HL-60 (cell line): ENCODE results near the gene RSPH9.
"Not testable (repeated sequence)": the region's sequence is repeated elsewhere in the genome, so short reads cannot be mapped to it uniquely, and the experiment has no call there.

Source experiments
- DNase-seq, 2 experiments: peaks; one replicate each; pipeline ENCODE4 v3.0.0-alpha.2; 2010 to 2020; ENCODE audit warnings: low read depth in 1 of 2, low spot score in 1 of 2
- H3K27ac ChIP-seq: fragments of 250-450 bp; sonication (Bioruptor Pico); replicated peaks from 2 replicates; pipeline ENCODE4 v1.5.1; 2020; ENCODE audit warnings: mild to moderate bottlenecking, moderate library complexity
- H3K27me3 ChIP-seq: fragments of 250-450 bp; sonication (Bioruptor Pico); 2 replicates; pipeline ENCODE4 v1.5.1; 2021; ENCODE audit warnings: mild to moderate bottlenecking, moderate library complexity; ENCODE audit not compliant: insufficient read depth, poor library complexity, severe bottlenecking
- H3K4me3 ChIP-seq: replicated peaks from 2 replicates; pipeline ENCODE4 v1.5.1; 2011; ENCODE audit warnings: mild to moderate bottlenecking, control low read depth, low read length; ENCODE audit not compliant: insufficient read depth
- CTCF ChIP-seq: IDR thresholded peaks from one replicate; pipeline ENCODE4 v1.5.1; 2011; ENCODE audit warnings: low read length, control low read depth, inconsistent platforms; ENCODE audit not compliant: insufficient read depth
- GABPA ChIP-seq: IDR thresholded peaks from 2 replicates; pipeline ENCODE4 v1.6.1; 2012; ENCODE audit warnings: low read depth
- POLR2AphosphoS5 ChIP-seq: IDR thresholded peaks from 2 replicates; pipeline ENCODE4 v1.6.1; 2012; ENCODE audit warnings: low read depth
- REST ChIP-seq: IDR thresholded peaks from 2 replicates; pipeline ENCODE4 v1.6.1; 2012; ENCODE audit warnings: low read depth; ENCODE audit not compliant: insufficient replicate concordance
- SPI1 ChIP-seq: IDR thresholded peaks from 2 replicates; pipeline ENCODE4 v1.6.1; 2012; ENCODE audit warnings: low read depth, mild to moderate bottlenecking, borderline replicate concordance

The RSPH9 gene

GRCh38 chr6:43639984-43640800, 4.6 kb upstream of the RSPH9 start:
- no peak for DNase-seq
- H3K27ac ChIP-seq = no peak overlapping the region
- TF ChIP-seq CTCF (no peak), REST (no peak), POLR2AphosphoS5 (no peak), SPI1 (no peak), GABPA (no peak)
- H3K4me3 ChIP-seq = no peak overlapping the region
- no peaks in the 10 kb centered on the region for H3K27me3 ChIP-seq

DNA sequence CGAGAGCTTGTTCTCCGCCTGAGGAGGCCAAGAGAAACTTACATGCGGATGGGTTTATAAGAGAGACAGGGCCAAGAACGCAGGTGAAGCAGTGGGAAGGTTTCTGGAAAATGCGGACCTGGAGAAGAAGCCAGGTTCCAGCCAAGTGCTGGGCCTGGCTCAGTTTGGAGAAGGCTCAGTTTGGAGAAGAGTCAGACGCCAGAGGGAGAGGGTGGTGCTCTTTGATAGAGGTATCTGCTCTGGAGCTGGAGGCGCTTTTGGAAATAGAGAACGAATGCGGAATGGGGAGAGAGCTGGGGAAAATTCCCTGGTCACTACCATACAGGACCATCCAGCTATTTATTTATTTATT, 753 bp downstream of the RSPH9 start:
- Histone ChIP-seq H3K27ac (no peak overlapping the region), H3K4me3 (no peak overlapping the region)
- DNase-seq = no peak

DNA sequence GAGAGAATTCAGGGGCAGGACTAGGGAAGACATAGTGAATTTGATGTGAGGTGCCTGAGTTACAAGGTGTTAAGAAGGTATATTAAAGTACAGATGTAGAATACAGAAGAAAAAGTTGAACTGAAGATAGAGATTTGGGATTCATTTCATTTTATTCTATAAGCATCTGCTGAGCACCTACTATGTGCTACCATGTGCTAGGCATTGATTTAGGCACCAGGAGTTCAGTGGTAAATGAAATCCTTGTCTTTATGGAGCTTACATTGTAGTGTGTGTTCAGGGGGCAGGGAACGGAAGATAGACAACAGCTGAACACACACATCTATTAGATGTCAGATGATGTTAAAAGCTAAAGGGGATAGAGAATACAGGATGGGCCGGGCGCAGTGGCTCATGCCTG, 2.8 kb downstream of the RSPH9 start:
- TF ChIP-seq CTCF (no peak), GABPA (no peak), REST (no peak), SPI1 (no peak), POLR2AphosphoS5 (no peak)
- H3K27ac ChIP-seq = no peak overlapping the region

More for the DNA sequence above, 753 bp downstream of the RSPH9 start:
- TF ChIP-seq POLR2AphosphoS5 = no peak
- H3K27me3 ChIP-seq = no peaks in the 10 kb centered on the region

DNA sequence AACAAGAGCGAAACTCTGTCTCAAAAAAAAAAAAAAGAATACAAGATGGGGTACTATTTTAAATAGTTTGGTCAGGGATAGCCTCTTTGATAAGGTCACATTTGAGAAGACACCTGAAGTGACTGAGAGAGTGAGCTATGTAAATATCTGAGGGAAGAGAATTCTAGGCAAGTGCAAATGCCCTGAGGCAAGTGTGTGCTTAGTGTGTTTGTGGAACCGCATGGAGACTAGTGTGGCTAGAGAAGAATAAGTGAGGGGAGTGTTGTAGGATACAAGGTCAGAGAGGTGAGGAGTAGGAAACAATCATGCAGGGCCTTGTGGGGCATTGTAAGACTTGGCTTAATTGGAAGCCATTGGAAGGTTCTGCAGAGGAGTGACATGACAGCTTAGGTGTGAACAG, 3.4 kb downstream of the RSPH9 start:
- Histone ChIP-seq H3K27me3 (no peaks in the 10 kb centered on the region), H3K27ac (no peak overlapping the region), H3K4me3 (no peak overlapping the region)
- no peak for DNase-seq
- TF ChIP-seq GABPA = no peak
- TF ChIP-seq SPI1 = no peak
- TF ChIP-seq CTCF = no peak
- TF ChIP-seq REST = no peak
- TF ChIP-seq POLR2AphosphoS5 = no peak

More for the DNA sequence above, 2.8 kb downstream of the RSPH9 start:
- no peak for DNase-seq
- H3K27me3 ChIP-seq = no peaks in the 10 kb centered on the region
- no peak overlapping the region for H3K4me3 ChIP-seq

GRCh38 chr6:43652822-43653221, 8.0 kb downstream of the RSPH9 start:
- not testable (repeated sequence) for H3K4me3 ChIP-seq, DNase-seq, H3K27ac ChIP-seq

More at GRCh38 chr6:43652822-43653221, 8.0 kb downstream of the RSPH9 start:
- not testable (repeated sequence) for H3K27me3 ChIP-seq
